Sigmoid colon (tissue), 4 donors: Measurements from ENCODE around the gene MBP.

ENCODE experiments used
- CTCF ChIP-seq, 4 experiments: fragments of 450-650 bp in 3 of 4; fragments of 200-600 bp in 1 of 4; IDR thresholded peaks; one replicate each; pipeline ENCODE4 v1.5.1; 2016 to 2019; ENCODE audit warnings: antibody characterized with exemption in 4 of 4, mild to moderate bottlenecking in 3 of 4, moderate library complexity in 2 of 4
- POLR2A ChIP-seq, 2 donors: fragments of 450-650 bp; IDR thresholded peaks; one replicate each; pipeline ENCODE4 v1.6.1; 2016; ENCODE audit warnings: antibody characterized with exemption in 2 of 2, mild to moderate bottlenecking in 2 of 2, moderate library complexity in 2 of 2
- POLR2AphosphoS5 ChIP-seq, 4 donors: sonication (generic); formaldehyde crosslinking; IDR thresholded peaks; one replicate each; pipeline ENCODE4 v1.6.1; 2017; ENCODE audit warnings: antibody characterized with exemption in 4 of 4

- TF ChIP-seq CTCF (IDR thresholded peaks at IDR 0.05) (no peak), POLR2A (IDR thresholded peaks at IDR 0.05) (no peak), POLR2AphosphoS5 (IDR thresholded peaks at IDR 0.05) (no peak)
Measured at GRCh38 chr18:77008576-77009315, 123.8 kb downstream of the MBP start.
